B cell (primary cell): ENCODE data around the gene GRK3.

Experiments
- CTCF ChIP-seq: fragments of 200-600 bp; IDR thresholded peaks from one replicate; pipeline ENCODE4 v1.8.0; 2022; ENCODE audit warnings: antibody characterized with exemption, mild to moderate bottlenecking
- EZH2 ChIP-seq: IDR thresholded peaks from 2 replicates; pipeline ENCODE4 v1.6.1; 2012; ENCODE audit warnings: borderline replicate concordance, low read depth, mild to moderate bottlenecking, moderate library complexity, low read length; ENCODE audit not compliant: insufficient read depth, poor library complexity, severe bottlenecking

- TF ChIP-seq CTCF (no peak), EZH2 (no peak)
Measured at GRCh38 chr22:25582946-25583345, 18.5 kb downstream of the GRK3 start.
